K562 (cell line): ENCODE data around the gene RPL10A. TPM values are rescaled to one million over a fixed set of nuclear protein-coding genes. Genes with fewer than 3 reads are reported as not detected.

Source experiments
- KHSRP ChIP-seq: fragments of 450-650 bp; IDR thresholded peaks from 2 replicates; pipeline ENCODE4 v1.6.1; 2017
- ZNF12 ChIP-seq: sonication (generic); formaldehyde crosslinking; IDR thresholded peaks from 2 replicates; pipeline ENCODE4 v1.4.0; 2020; ENCODE audit warnings: mild to moderate bottlenecking, missing genetic modification reagents
- ZNF408 ChIP-seq: fragments of 250-450 bp; sonication (Bioruptor Pico); IDR thresholded peaks from 2 replicates; pipeline ENCODE4 v1.4.0; 2020; ENCODE audit warnings: low read depth, mild to moderate bottlenecking, moderate library complexity
- polyA plus RNA-seq, 8 experiments: library from polyadenylated mRNA; depleted of rRNA in 4 of 8; stranded (reverse) in 5 of 8; unstranded in 3 of 8; fragments of >200 nt; fragmentation: Nextera tagmentation in 2 of 8; fragmentation: Illumina TruSeq in 1 of 8; extraction: Ambion mirVana in 2 of 8; extraction: Trizol in 1 of 8; gene quantifications; 2 replicates each; pipeline versions ENCODE4 v1.2.1 to v1.2.3, GENCODE V29; 2011 to 2014; ENCODE audit warnings: inconsistent platforms in 1 of 8, missing spikeins in 1 of 8
- total RNA-seq, 7 experiments: library from RNA; depleted of rRNA in 6 of 7; stranded (reverse); fragments of >200 nt in 6 of 7; fragmentation: Illumina TruSeq in 2 of 7; extraction: Trizol in 2 of 7; gene quantifications; 2 replicates each; pipeline versions ENCODE4 v1.2.1 to v1.2.3, GENCODE V29; 2011 to 2021; ENCODE audit warnings: low replicate concordance in 1 of 7
- TF ChIP-seq, protein P1 (sequence below): sonication (generic); formaldehyde crosslinking; IDR thresholded peaks from 2 replicates; pipeline ENCODE4 v1.8.1; 2023; ENCODE audit warnings: missing genetic modification reagents, mild to moderate bottlenecking, borderline replicate concordance
- TF ChIP-seq, protein P2 (sequence below), 3 experiments: IDR thresholded peaks in 2 of 3; conservative IDR thresholded peaks in 1 of 3; 2 replicates each; pipeline ENCODE4 v1.5.1; 2011 to 2012; ENCODE audit warnings: low read length in 3 of 3, mild to moderate bottlenecking in 3 of 3, control low read depth in 2 of 3, improper control_type of control experiment in 1 of 3, inconsistent platforms in 1 of 3, low read depth in 1 of 3, mixed read lengths in 1 of 3, moderate library complexity in 1 of 3; ENCODE audit not compliant: insufficient read depth in 2 of 3
- TF ChIP-seq, protein P3 (sequence below): fragments of 250-450 bp; sonication (Bioruptor Pico); IDR thresholded peaks from 2 replicates; pipeline ENCODE4 v1.8.0; 2022; ENCODE audit warnings: inconsistent platforms
- TF ChIP-seq, protein P4 (sequence below): IDR thresholded peaks from 3 replicates; pipeline ENCODE4 v1.6.1; 2011; ENCODE audit warnings: borderline replicate concordance, mild to moderate bottlenecking, moderate library complexity; ENCODE audit not compliant: insufficient read length; ENCODE audit errors: extremely low read depth
- TF ChIP-seq, protein P5 (sequence below): fragments of 250-450 bp; sonication (Bioruptor Pico); IDR thresholded peaks from 2 replicates; pipeline ENCODE4 v1.6.1; 2021; ENCODE audit warnings: mild to moderate bottlenecking
- TF ChIP-seq, protein P6 (sequence below): fragments of 450-650 bp; IDR thresholded peaks from 2 replicates; pipeline ENCODE4 v1.6.1; 2016; ENCODE audit warnings: low read depth, mild to moderate bottlenecking, moderate library complexity

RPL10A gene
- total and polyA plus RNA-seq, 9 of the 15 experiments (the other 6 are each of a cell fraction or from before 2014, with no cell fraction given) = 1,589 to 3,237 (median 2,116) TPM

DNA sequence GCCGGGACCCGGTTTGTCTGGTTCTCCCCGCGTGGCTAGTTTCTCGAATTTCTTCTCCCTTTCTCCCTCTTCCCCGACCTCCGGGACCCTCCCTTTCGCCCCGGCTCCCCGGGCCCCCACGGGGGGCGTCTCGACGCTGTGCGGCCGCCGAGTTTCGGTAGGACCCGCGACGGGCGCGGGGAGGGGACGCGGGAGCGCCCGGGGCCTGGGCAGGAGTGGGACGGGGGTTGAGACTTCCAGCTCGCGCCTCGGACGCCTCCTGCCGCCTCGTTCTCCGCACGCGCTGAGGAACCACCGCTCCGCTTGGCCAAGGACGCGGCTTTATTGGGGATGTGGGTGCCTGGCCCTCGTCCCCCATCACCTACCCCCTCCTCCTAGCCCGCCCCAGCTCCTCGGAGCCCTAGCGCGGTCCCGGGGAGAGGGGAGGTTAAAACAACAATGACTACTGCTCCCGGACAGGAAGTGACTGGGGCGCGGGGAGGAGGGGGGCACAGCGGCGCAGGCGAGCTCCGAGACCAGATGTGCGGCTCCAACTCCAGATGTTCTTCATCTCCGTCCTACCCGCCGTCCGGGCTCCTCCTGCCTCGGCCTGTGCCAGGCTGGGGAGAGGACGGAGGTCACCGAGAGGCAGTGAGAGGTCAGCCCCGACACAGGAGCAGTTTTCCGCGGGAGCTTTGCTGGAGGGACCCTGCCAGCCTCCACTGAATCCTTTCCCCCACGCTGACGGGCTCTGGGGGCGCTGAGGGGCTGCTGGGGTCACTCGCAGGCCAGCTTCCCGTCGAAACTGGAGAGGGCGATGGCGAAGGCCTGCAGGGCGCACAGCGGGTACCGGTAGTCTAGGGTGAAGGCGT, 29.6 kb downstream of the RPL10A start (continued):
- TF ChIP-seq, protein P1, sequence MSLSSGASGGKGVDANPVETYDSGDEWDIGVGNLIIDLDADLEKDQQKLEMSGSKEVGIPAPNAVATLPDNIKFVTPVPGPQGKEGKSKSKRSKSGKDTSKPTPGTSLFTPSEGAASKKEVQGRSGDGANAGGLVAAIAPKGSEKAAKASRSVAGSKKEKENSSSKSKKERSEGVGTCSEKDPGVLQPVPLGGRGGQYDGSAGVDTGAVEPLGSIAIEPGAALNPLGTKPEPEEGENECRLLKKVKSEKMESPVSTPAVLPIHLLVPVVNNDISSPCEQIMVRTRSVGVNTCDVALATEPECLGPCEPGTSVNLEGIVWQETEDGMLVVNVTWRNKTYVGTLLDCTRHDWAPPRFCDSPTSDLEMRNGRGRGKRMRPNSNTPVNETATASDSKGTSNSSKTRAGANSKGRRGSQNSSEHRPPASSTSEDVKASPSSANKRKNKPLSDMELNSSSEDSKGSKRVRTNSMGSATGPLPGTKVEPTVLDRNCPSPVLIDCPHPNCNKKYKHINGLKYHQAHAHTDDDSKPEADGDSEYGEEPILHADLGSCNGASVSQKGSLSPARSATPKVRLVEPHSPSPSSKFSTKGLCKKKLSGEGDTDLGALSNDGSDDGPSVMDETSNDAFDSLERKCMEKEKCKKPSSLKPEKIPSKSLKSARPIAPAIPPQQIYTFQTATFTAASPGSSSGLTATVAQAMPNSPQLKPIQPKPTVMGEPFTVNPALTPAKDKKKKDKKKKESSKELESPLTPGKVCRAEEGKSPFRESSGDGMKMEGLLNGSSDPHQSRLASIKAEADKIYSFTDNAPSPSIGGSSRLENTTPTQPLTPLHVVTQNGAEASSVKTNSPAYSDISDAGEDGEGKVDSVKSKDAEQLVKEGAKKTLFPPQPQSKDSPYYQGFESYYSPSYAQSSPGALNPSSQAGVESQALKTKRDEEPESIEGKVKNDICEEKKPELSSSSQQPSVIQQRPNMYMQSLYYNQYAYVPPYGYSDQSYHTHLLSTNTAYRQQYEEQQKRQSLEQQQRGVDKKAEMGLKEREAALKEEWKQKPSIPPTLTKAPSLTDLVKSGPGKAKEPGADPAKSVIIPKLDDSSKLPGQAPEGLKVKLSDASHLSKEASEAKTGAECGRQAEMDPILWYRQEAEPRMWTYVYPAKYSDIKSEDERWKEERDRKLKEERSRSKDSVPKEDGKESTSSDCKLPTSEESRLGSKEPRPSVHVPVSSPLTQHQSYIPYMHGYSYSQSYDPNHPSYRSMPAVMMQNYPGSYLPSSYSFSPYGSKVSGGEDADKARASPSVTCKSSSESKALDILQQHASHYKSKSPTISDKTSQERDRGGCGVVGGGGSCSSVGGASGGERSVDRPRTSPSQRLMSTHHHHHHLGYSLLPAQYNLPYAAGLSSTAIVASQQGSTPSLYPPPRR (CRISPR knock-in tag) = peak; percentile 45; the same call in 1 of the 2 replicates
- no peak for TF ChIP-seq ZNF408 (CRISPR knock-in tag)
- TF ChIP-seq, protein P2, sequence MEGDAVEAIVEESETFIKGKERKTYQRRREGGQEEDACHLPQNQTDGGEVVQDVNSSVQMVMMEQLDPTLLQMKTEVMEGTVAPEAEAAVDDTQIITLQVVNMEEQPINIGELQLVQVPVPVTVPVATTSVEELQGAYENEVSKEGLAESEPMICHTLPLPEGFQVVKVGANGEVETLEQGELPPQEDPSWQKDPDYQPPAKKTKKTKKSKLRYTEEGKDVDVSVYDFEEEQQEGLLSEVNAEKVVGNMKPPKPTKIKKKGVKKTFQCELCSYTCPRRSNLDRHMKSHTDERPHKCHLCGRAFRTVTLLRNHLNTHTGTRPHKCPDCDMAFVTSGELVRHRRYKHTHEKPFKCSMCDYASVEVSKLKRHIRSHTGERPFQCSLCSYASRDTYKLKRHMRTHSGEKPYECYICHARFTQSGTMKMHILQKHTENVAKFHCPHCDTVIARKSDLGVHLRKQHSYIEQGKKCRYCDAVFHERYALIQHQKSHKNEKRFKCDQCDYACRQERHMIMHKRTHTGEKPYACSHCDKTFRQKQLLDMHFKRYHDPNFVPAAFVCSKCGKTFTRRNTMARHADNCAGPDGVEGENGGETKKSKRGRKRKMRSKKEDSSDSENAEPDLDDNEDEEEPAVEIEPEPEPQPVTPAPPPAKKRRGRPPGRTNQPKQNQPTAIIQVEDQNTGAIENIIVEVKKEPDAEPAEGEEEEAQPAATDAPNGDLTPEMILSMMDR (IDR thresholded peaks at IDR 0.05 in 2 of 3, conservative IDR thresholded peaks at IDR 0.05 in 1 of 3; ENCODE audit: insufficient read depth in 2 of 3, low read depth in 1 of 3, low read length in 3 of 3) = peak in 1 of 3 experiments; percentile 7; a peak in 1 of 6 replicates
- TF ChIP-seq, protein P3, sequence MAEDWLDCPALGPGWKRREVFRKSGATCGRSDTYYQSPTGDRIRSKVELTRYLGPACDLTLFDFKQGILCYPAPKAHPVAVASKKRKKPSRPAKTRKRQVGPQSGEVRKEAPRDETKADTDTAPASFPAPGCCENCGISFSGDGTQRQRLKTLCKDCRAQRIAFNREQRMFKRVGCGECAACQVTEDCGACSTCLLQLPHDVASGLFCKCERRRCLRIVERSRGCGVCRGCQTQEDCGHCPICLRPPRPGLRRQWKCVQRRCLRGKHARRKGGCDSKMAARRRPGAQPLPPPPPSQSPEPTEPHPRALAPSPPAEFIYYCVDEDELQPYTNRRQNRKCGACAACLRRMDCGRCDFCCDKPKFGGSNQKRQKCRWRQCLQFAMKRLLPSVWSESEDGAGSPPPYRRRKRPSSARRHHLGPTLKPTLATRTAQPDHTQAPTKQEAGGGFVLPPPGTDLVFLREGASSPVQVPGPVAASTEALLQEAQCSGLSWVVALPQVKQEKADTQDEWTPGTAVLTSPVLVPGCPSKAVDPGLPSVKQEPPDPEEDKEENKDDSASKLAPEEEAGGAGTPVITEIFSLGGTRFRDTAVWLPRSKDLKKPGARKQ (CRISPR knock-in tag) = no peak
- TF ChIP-seq ZNF12 (CRISPR knock-in tag) = no peak
- TF ChIP-seq, protein P4, sequence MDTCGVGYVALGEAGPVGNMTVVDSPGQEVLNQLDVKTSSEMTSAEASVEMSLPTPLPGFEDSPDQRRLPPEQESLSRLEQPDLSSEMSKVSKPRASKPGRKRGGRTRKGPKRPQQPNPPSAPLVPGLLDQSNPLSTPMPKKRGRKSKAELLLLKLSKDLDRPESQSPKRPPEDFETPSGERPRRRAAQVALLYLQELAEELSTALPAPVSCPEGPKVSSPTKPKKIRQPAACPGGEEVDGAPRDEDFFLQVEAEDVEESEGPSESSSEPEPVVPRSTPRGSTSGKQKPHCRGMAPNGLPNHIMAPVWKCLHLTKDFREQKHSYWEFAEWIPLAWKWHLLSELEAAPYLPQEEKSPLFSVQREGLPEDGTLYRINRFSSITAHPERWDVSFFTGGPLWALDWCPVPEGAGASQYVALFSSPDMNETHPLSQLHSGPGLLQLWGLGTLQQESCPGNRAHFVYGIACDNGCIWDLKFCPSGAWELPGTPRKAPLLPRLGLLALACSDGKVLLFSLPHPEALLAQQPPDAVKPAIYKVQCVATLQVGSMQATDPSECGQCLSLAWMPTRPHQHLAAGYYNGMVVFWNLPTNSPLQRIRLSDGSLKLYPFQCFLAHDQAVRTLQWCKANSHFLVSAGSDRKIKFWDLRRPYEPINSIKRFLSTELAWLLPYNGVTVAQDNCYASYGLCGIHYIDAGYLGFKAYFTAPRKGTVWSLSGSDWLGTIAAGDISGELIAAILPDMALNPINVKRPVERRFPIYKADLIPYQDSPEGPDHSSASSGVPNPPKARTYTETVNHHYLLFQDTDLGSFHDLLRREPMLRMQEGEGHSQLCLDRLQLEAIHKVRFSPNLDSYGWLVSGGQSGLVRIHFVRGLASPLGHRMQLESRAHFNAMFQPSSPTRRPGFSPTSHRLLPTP = no peak
- TF ChIP-seq, protein P5, sequence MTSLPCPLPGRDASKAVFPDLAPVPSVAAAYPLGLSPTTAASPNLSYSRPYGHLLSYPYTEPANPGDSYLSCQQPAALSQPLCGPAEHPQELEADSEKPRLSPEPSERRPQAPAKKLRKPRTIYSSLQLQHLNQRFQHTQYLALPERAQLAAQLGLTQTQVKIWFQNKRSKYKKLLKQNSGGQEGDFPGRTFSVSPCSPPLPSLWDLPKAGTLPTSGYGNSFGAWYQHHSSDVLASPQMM (CRISPR knock-in tag) = no peak
- TF ChIP-seq, protein P6, sequence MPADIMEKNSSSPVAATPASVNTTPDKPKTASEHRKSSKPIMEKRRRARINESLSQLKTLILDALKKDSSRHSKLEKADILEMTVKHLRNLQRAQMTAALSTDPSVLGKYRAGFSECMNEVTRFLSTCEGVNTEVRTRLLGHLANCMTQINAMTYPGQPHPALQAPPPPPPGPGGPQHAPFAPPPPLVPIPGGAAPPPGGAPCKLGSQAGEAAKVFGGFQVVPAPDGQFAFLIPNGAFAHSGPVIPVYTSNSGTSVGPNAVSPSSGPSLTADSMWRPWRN = no peak
- TF ChIP-seq KHSRP = no peak
